ENCODE measurements around the gene INO80B.

DNA sequence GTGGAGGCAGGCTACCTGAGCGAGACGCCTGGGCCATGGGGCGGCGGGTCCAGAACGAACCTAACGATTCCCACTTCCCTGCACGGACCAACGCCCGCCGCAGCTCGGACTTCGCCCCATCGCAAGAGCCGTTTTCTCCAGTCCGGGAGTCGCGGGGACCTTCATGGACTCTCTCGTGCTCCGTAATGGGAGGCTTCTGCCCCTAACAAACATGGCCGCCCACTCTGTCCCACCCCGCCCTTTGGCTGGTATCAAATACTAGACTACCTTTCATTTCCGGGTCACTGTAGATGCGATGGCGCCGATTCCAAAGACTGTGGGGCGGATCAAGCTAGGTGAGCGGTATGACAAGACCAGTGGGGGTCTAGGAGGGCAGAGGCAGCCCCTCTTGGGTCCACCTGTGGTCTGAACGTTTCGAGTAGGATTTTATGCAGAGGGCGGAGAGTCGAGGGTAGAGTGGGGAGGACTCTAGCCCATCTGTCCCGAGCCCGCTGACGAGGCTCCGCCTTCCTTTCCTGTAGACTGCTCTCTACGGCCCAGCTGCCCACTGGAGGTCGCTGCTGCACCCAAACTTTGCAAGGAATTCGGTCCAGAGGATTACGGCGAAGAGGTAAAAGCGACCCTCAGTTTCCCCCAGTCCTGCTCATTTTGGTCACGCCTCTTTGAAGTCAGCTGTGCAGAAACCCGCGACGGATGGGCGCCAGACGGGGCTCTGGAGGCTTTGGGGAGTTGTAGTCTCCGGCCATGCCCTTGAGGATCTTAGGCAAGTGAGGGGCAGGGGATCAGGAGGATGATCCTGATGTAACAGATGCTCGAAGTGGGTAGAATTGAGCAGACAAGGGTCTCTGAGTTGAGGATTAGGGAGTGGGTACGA lies 28.2 kb downstream of the INO80B start, which contains the start of the genes CCDC142 and TTC31:
- TF ChIP-seq EP300 (IDR thresholded peaks at IDR 0.05) (peak; percentile 24), POLR2A (IDR thresholded peaks at IDR 0.05) (peak; percentile 53)
- TF ChIP-seq, protein P1, sequence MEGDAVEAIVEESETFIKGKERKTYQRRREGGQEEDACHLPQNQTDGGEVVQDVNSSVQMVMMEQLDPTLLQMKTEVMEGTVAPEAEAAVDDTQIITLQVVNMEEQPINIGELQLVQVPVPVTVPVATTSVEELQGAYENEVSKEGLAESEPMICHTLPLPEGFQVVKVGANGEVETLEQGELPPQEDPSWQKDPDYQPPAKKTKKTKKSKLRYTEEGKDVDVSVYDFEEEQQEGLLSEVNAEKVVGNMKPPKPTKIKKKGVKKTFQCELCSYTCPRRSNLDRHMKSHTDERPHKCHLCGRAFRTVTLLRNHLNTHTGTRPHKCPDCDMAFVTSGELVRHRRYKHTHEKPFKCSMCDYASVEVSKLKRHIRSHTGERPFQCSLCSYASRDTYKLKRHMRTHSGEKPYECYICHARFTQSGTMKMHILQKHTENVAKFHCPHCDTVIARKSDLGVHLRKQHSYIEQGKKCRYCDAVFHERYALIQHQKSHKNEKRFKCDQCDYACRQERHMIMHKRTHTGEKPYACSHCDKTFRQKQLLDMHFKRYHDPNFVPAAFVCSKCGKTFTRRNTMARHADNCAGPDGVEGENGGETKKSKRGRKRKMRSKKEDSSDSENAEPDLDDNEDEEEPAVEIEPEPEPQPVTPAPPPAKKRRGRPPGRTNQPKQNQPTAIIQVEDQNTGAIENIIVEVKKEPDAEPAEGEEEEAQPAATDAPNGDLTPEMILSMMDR (IDR thresholded peaks at IDR 0.05) = peak; percentile 76 to 87 (median 83)

All from ovary (tissue), 3 donors.